HepG2 (cell line): ENCODE data around the gene IKBKE. TPM values are rescaled to one million over a fixed set of nuclear protein-coding genes. Genes with fewer than 3 reads are reported as not detected.

Experiments
- ATAC-seq: fragments of 200-7000 bp; cut with Tn5 transposase; 3 replicates; pipeline ENCODE4 v1.9.1; 2020; ENCODE audit warnings: mild to moderate bottlenecking, moderate library complexity
- BruUV-seq: library from RNA; stranded (reverse); fragments of 400-500 nt; replicated peaks from 2 replicates; lab custom pipeline; 2021; lab: Mats Ljungman, UMichigan
- CTCF ChIA-PET: fragments of 300-600 bp; formaldehyde crosslinking; extraction: SDS; loops from one replicate; lab custom pipeline; 2021; ENCODE audit warnings: low total read pairs, inconsistent platforms, low intra/inter-chr PET ratio; lab: Yijun Ruan, JAX
- POLR2A ChIA-PET: fragments of 350-600 bp; sonication (Branson Sonifier 250); formaldehyde crosslinking; loops from one replicate; lab custom pipeline; 2020; ENCODE audit warnings: antibody characterized with exemption, inconsistent platforms; lab: Yijun Ruan, JAX
- DNase-seq: peaks from one replicate; pipeline ENCODE4 v3.0.0-alpha.2; 2015; ENCODE audit warnings: low spot score
- FAIRE-seq: peaks from 3 replicates; lab custom pipeline; 2011; peaks lifted over from hg19 to GRCh38; lab: Jason Lieb, UNC
- H2AFZ ChIP-seq: one replicate; pipeline ENCODE4 v1.6.1; 2011; ENCODE audit warnings: low read length, inconsistent platforms
- H3K27ac ChIP-seq: fragments of 300-600 bp; 3 replicates; pipeline ENCODE4 v1.8.0; 2011; ENCODE audit warnings: mixed run types, mild to moderate bottlenecking, mixed read lengths, low read length, inconsistent platforms; ENCODE audit not compliant: insufficient read depth; ENCODE audit errors: extremely low read length
- H3K27me3 ChIP-seq, 2 experiments: fragments of 200-600 bp in 1 of 2; 2 replicates in 1 of 2; 3 replicates in 1 of 2; pipeline versions ENCODE4 v1.6.0 to v1.8.0; 2011; ENCODE audit warnings: low read length in 2 of 2, mild to moderate bottlenecking in 2 of 2, moderate library complexity in 2 of 2, inconsistent platforms in 1 of 2; ENCODE audit not compliant: insufficient read depth in 2 of 2, control insufficient read depth in 1 of 2
- H3K36me3 ChIP-seq, 2 experiments: fragments of 200-600 bp in 1 of 2; replicated peaks in 1 of 2; 2 replicates in 1 of 2; 3 replicates in 1 of 2; pipeline versions ENCODE4 v1.5.1 to v1.8.0; 2011; ENCODE audit warnings: low read length in 2 of 2, inconsistent platforms in 1 of 2; ENCODE audit not compliant: insufficient read depth in 2 of 2, control insufficient read depth in 1 of 2
- H3K4me1 ChIP-seq: 2 replicates; pipeline ENCODE4 v1.5.1; 2012; ENCODE audit warnings: low read length, inconsistent platforms; ENCODE audit not compliant: insufficient read depth
- H3K4me2 ChIP-seq: 2 replicates; pipeline ENCODE4 v1.6.0; 2011; ENCODE audit warnings: low read depth, low read length, inconsistent platforms
- H3K4me3 ChIP-seq, 3 experiments: fragments of 200-600 bp in 1 of 3; sonication (generic), shearing (Covaris generic) in 1 of 3; replicated peaks in 1 of 3; 2 replicates each; pipeline ENCODE4 v1.5.1; 2011 to 2016; ENCODE audit warnings: low read length in 3 of 3, inconsistent platforms in 2 of 3, low read depth in 2 of 3, mild to moderate bottlenecking in 2 of 3, control low read depth in 1 of 3, mixed read lengths in 1 of 3; ENCODE audit not compliant: insufficient read depth in 1 of 3
- H3K79me2 ChIP-seq: one replicate; pipeline ENCODE4 v1.6.1; 2011; ENCODE audit warnings: low read length, inconsistent platforms; ENCODE audit not compliant: insufficient read depth
- H3K9ac ChIP-seq: 2 replicates; pipeline ENCODE4 v1.6.0; 2011; ENCODE audit warnings: mild to moderate bottlenecking, low read depth, low read length, inconsistent platforms; ENCODE audit not compliant: insufficient read depth
- H3K9me3 ChIP-seq: 2 replicates; pipeline ENCODE4 v1.5.1; 2012; ENCODE audit warnings: mild to moderate bottlenecking, low read length
- H4K20me1 ChIP-seq: 2 replicates; pipeline ENCODE4 v1.6.0; 2011; ENCODE audit warnings: inconsistent platforms, mild to moderate bottlenecking, low read length, moderate library complexity; ENCODE audit not compliant: insufficient read depth
- DNMT1 ChIP-seq: sonication (generic); formaldehyde crosslinking; IDR thresholded peaks from 2 replicates; pipeline ENCODE4 v1.5.1; 2020; ENCODE audit warnings: mild to moderate bottlenecking, missing genetic modification reagents
- ETV6 ChIP-seq: sonication (generic); formaldehyde crosslinking; conservative IDR thresholded peaks from 2 replicates; pipeline ENCODE4 v1.4.0; 2020; ENCODE audit warnings: missing genetic modification reagents
- KDM2A ChIP-seq: sonication (generic); formaldehyde crosslinking; IDR thresholded peaks from 2 replicates; pipeline ENCODE4 v1.4.0; 2020; ENCODE audit warnings: low read depth, missing genetic modification reagents, borderline replicate concordance
- LCORL ChIP-seq, 2 experiments: fragments of 450-650 bp in 1 of 2; sonication (generic) in 1 of 2; formaldehyde crosslinking in 1 of 2; IDR thresholded peaks; 2 replicates each; pipeline versions ENCODE4 v1.5.0 to v1.6.1; 2017 to 2020; ENCODE audit warnings: antibody characterized with exemption in 1 of 2, missing genetic modification reagents in 1 of 2
- MIER2 ChIP-seq: IDR thresholded peaks from 2 replicates; pipeline ENCODE4 v1.6.1; 2016; ENCODE audit warnings: missing biosample characterization, missing genetic modification reagents
- RFXAP ChIP-seq: sonication (generic); formaldehyde crosslinking; IDR thresholded peaks from 2 replicates; pipeline ENCODE4 v1.4.0; 2020; ENCODE audit warnings: missing genetic modification reagents, borderline replicate concordance
- ZNF251 ChIP-seq: sonication (generic); formaldehyde crosslinking; IDR thresholded peaks from 2 replicates; pipeline ENCODE4 v1.9.0; 2021; ENCODE audit warnings: mild to moderate bottlenecking, missing genetic modification reagents
- ZNF317 ChIP-seq: sonication (generic); formaldehyde crosslinking; IDR thresholded peaks from 2 replicates; pipeline ENCODE4 v1.5.0; 2020; ENCODE audit warnings: mild to moderate bottlenecking, missing genetic modification reagents
- ZNF367 ChIP-seq: sonication (generic); formaldehyde crosslinking; IDR thresholded peaks from 2 replicates; pipeline ENCODE4 v1.4.0; 2020; ENCODE audit warnings: missing genetic modification reagents, borderline replicate concordance
- ZNF552 ChIP-seq: sonication (generic); formaldehyde crosslinking; IDR thresholded peaks from 2 replicates; pipeline ENCODE4 v1.9.0; 2022; ENCODE audit warnings: missing genetic modification reagents, mild to moderate bottlenecking, borderline replicate concordance
- whole genome bisulfite sequencing: methylation state at CpG from one replicate; pipeline ENCODE4 v1.1.6; 2017; ENCODE audit warnings: low lambda C conversion rate; 5-methylcytosine and 5-hydroxymethylcytosine counted together
- in situ Hi-C: cut with HindIII; loops from 2 replicates; pipeline ENCODE4 v1.10.0; 2017; ENCODE audit warnings: low pct_unique_long_range_greater_than_20kb; ENCODE audit not compliant: extremely low pct_ligation_motif_present
- intact Hi-C: fragments of 100-400 bp; cut with micrococcal nuclease; formaldehyde crosslinking; loops from one replicate; pipeline ENCODE4 v1.10.0; 2022; ENCODE audit not compliant: unreplicated experiment
- polyA plus RNA-seq, 8 experiments: library from polyadenylated mRNA; depleted of rRNA in 3 of 8; stranded (reverse) in 7 of 8; unstranded in 1 of 8; fragments of >200 nt; fragmentation: Illumina TruSeq in 4 of 8; extraction: Trizol in 4 of 8; gene quantifications; 2 replicates each; pipeline versions ENCODE4 v1.2.1 to v1.2.3, GENCODE V29; 2011 to 2016; ENCODE audit warnings: low read depth in 4 of 8, missing spikeins in 1 of 8, mixed read lengths in 1 of 8; ENCODE audit not compliant: insufficient read depth in 1 of 8
- total RNA-seq, 5 experiments: library from RNA; depleted of rRNA; stranded (reverse); fragments of >200 nt; fragmentation: Illumina TruSeq; extraction: Trizol; gene quantifications; 2 replicates each; pipeline ENCODE4 v1.2.3, GENCODE V29; 2016; ENCODE audit warnings: low read depth in 1 of 5
- TF ChIP-seq, protein P1 (sequence below): sonication (generic); formaldehyde crosslinking; IDR thresholded peaks from 2 replicates; pipeline ENCODE4 v1.9.0; 2022; ENCODE audit warnings: missing genetic modification reagents, mild to moderate bottlenecking, borderline replicate concordance
- TF ChIP-seq, protein P2 (sequence below): sonication (generic); formaldehyde crosslinking; IDR thresholded peaks from 2 replicates; pipeline ENCODE4 v1.4.0; 2020; ENCODE audit warnings: missing genetic modification reagents
- TF ChIP-seq, protein P3 (sequence below): sonication (generic); formaldehyde crosslinking; IDR thresholded peaks from 2 replicates; pipeline ENCODE4 v1.8.1; 2022; ENCODE audit warnings: low read depth, mild to moderate bottlenecking, missing genetic modification reagents

IKBKE gene
- total and polyA plus RNA-seq, 2 of the 13 experiments (the other 11 are each of a cell fraction or from before 2014, with no cell fraction given): 4.5 to 5.8 TPM

DNA sequence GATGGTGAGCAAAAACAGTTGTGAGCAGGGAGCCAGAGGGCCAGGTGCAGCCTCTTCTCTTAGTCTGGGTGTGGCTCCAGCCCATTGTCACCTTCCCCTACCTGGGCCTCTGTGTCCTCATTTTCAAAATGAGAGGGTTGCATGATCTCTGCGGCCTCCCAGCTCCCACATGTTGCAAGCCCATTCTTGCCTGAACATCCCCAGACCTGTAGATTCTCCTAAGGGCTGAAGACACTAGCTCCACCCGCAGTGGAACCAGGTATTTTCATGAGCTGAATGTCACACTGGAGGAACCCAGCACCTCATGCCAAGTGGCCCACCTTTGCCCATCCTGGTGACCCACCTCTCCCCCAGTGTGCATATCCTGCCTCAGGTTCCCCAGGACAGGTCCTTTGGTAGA is 12.3 kb downstream of the IKBKE start:
- peaks cover 3 to 14% of the 10 kb centered on the region in 2 experiments; a peak in 3 of 5 replicates for H3K36me3 ChIP-seq
- ATAC-seq (no peak), FAIRE-seq (no peak), DNase-seq (no peak)
- H3K4me3 ChIP-seq: no peak overlapping the region
- BruUV-seq: no TSS peak
- H3K79me2 ChIP-seq: no peaks in the 10 kb centered on the region
- no peak overlapping the region for H3K4me2 ChIP-seq
- intact Hi-C loops (no loop called here), in situ Hi-C loops (no loop called here)
- CTCF ChIA-PET: no interaction called here
- no peaks in the 10 kb centered on the region for H3K27me3 ChIP-seq
- H3K9me3 ChIP-seq: no peaks in the 10 kb centered on the region
- H3K4me1 ChIP-seq: no peaks in the 10 kb centered on the region
- H2AFZ ChIP-seq: no peak overlapping the region
- 100% methylated on average over 2 of the region's 2 CpGs for WGBS
- POLR2A ChIA-PET: no interaction called here
- H3K27ac ChIP-seq: no peak overlapping the region
- H3K9ac ChIP-seq: no peak overlapping the region
- H4K20me1 ChIP-seq: no peaks in the 10 kb centered on the region
- TF ChIP-seq, protein P1, sequence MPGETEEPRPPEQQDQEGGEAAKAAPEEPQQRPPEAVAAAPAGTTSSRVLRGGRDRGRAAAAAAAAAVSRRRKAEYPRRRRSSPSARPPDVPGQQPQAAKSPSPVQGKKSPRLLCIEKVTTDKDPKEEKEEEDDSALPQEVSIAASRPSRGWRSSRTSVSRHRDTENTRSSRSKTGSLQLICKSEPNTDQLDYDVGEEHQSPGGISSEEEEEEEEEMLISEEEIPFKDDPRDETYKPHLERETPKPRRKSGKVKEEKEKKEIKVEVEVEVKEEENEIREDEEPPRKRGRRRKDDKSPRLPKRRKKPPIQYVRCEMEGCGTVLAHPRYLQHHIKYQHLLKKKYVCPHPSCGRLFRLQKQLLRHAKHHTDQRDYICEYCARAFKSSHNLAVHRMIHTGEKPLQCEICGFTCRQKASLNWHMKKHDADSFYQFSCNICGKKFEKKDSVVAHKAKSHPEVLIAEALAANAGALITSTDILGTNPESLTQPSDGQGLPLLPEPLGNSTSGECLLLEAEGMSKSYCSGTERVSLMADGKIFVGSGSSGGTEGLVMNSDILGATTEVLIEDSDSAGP: no peak
- no peak for TF ChIP-seq LCORL (IDR thresholded peaks at IDR 0.05)
- no peak for TF ChIP-seq LCORL (CRISPR knock-in tag; IDR thresholded peaks at IDR 0.05)
- TF ChIP-seq ZNF552 (CRISPR knock-in tag): no peak
- TF ChIP-seq, protein P2, sequence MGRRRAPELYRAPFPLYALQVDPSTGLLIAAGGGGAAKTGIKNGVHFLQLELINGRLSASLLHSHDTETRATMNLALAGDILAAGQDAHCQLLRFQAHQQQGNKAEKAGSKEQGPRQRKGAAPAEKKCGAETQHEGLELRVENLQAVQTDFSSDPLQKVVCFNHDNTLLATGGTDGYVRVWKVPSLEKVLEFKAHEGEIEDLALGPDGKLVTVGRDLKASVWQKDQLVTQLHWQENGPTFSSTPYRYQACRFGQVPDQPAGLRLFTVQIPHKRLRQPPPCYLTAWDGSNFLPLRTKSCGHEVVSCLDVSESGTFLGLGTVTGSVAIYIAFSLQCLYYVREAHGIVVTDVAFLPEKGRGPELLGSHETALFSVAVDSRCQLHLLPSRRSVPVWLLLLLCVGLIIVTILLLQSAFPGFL: no peak
- TF ChIP-seq ZNF317 (CRISPR knock-in tag): no peak
- no peak for TF ChIP-seq ZNF367
- TF ChIP-seq, protein P3, sequence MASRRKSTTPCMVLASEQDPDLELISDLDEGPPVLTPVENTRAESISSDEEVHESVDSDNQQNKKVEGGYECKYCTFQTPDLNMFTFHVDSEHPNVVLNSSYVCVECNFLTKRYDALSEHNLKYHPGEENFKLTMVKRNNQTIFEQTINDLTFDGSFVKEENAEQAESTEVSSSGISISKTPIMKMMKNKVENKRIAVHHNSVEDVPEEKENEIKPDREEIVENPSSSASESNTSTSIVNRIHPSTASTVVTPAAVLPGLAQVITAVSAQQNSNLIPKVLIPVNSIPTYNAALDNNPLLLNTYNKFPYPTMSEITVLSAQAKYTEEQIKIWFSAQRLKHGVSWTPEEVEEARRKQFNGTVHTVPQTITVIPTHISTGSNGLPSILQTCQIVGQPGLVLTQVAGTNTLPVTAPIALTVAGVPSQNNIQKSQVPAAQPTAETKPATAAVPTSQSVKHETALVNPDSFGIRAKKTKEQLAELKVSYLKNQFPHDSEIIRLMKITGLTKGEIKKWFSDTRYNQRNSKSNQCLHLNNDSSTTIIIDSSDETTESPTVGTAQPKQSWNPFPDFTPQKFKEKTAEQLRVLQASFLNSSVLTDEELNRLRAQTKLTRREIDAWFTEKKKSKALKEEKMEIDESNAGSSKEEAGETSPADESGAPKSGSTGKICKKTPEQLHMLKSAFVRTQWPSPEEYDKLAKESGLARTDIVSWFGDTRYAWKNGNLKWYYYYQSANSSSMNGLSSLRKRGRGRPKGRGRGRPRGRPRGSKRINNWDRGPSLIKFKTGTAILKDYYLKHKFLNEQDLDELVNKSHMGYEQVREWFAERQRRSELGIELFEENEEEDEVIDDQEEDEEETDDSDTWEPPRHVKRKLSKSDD (CRISPR knock-in tag): no peak
- no peak for TF ChIP-seq RFXAP (CRISPR knock-in tag)
- no peak for TF ChIP-seq ETV6
- no peak for TF ChIP-seq ZNF251 (CRISPR knock-in tag)
- TF ChIP-seq DNMT1 (CRISPR knock-in tag): no peak
- no peak for TF ChIP-seq KDM2A (CRISPR knock-in tag)
- TF ChIP-seq MIER2 (CRISPR knock-in tag): no peak
